SH-SY5Y (cell line): Measurements from ENCODE around the gene ADAMTS14.

Source experiments
- GATA2 ChIP-seq: IDR thresholded peaks from 2 replicates; pipeline ENCODE4 v1.6.1; 2011; ENCODE audit warnings: mild to moderate bottlenecking, low read depth, low read length
- GATA3 ChIP-seq: IDR thresholded peaks from 2 replicates; pipeline ENCODE4 v1.6.1; 2011; ENCODE audit warnings: low read depth, mild to moderate bottlenecking, low read length, moderate library complexity

Gene ADAMTS14

DNA sequence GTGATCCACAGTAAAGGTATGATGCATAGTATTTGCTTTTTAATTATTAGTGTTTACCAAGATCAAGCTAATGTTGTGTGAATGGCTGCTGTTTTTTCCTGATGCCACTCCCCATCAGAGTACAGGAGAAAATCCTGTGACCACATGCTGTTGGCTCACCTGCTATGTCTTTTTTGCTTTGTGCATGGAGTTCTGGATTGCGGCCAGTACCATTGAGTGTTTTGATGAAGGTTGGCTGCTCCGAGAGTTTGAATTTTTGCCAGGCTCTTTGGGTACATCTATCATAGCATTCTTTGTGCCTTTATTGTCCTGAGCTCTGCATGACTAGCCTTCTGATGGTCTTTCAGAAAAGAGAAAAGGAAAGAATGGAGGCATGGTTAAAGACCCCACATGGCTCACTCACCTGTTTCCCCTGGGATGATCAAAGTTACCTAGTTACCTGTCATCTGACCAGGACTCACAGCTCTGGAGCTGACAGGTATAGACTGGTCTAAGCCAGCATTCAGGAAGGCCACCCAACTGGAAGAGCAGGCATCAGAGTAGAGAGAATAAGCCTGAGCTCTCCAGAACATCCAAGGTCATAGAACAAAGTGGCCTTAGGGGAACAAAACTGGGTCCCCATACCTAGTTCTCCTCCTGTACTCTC, 131.6 kb downstream of the ADAMTS14 start:
- TF ChIP-seq GATA3 (no peak), GATA2 (no peak)

DNA sequence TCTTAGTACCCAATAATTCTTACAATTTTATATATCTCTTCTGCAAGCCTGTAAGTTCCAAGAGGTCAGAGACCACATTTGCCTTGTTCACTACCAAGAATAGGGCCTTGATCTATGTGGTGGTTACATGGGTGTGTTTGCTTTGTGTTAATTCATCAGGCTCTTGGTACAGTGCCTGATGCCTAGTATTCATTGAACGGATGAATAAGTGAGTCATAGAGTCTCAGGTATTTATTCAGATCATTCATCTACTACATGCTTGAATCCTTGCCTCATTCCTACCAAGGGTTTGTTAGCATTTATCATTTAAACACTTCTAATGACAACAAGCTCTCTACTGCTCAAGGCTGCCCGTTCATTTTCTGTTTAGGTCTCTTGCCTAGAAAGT, 132.1 kb downstream of the ADAMTS14 start:
- TF ChIP-seq GATA2: no peak
- no peak for TF ChIP-seq GATA3

DNA sequence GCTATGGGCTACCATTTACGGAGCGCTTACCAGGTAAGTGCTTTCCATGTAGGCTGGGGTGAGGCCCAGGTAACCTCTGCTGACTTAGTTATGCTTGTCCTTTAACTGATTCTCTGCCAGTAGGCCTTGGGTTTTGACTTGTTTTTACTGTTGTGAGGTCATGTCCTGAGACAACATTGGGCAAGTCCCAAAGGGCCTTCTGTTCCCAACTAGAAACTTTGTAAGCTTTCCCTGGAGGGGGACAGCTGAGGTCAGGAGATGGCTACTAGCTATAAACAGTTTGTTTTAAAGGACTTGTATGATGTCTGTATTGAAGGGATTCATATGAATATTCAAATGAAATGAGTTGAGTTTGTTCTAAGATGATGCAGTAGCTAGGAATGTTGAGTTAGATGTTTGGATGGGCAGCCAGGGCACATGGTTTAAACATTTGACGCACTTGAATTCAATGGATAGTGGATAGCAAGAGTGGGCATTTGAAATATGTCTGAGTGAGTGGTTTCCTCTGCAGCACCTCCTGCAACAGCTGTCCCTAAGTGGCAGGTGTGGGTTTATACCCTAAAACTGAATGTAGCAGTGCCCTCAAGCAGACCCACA, 133.4 kb downstream of the ADAMTS14 start:
- TF ChIP-seq GATA2: no peak
- no peak for TF ChIP-seq GATA3

DNA sequence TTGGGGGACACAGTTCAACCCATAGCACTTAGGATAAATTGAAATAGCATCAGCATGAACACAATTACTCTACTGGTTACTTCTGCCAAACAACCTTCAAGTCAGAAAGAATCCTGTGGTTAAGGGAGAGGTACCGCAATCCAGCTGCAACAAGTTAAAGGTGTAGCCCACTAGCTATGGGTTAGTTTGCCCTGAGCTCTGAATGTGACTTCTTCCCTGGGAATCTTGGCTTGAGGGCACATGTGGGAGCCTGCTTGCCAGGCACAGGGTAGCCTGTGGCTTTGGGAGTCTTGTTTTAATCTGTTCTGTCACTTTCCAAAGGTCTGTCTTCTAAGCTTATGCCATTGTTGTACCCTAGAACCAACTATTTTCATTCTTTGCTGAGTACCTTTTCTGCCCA, 134.5 kb downstream of the ADAMTS14 start:
- TF ChIP-seq GATA2 (no peak), GATA3 (no peak)

DNA sequence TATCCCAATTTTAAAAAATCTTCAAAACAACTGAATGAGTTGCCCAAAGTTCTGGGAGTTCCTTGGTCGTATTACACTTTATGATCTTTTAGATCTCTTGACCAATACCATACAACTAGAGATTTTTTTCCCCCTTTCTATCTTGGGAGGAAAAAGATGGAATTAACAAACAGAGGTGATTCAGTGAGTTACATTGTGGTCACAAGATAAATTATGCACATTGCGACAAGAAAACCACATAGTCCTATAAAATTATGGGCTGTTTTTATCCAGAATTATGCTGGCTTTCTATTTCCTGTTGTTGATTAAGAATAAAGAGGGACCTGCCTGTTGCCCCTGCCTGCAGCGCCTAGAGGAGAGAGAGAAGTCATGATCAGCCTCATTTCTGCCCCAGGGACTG, 135.2 kb downstream of the ADAMTS14 start:
- no peak for TF ChIP-seq GATA3
- no peak for TF ChIP-seq GATA2

DNA sequence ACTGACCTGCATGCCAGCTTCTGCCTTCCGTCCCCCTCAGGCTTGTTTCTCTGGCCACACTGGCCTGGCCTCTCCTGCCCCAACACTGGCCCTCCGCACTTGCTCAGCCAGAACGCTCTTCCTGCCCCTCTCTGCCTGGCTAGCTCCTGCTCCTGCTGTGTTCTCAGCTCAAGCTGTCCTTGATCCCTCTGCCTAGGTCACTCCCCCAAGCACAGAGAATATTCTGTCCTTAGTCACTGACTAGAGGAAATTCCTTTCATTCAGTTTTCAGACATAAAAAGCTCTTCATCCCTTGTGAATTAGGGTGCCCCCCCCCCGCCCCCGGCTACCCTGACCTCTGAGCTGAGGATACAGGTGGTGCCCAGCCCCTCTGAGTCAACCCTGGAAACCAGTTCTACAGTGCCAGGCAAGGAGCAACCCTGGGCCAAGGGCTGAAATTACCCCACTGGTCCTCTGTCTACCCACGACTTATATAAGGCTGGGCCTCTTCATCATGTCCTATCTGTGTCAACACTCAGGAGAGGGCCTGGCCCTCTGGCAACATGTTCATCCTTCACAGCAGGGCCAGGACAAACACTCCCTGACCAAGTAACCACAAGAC, 136.8 kb downstream of the ADAMTS14 start:
- TF ChIP-seq GATA3 (no peak), GATA2 (no peak)

DNA sequence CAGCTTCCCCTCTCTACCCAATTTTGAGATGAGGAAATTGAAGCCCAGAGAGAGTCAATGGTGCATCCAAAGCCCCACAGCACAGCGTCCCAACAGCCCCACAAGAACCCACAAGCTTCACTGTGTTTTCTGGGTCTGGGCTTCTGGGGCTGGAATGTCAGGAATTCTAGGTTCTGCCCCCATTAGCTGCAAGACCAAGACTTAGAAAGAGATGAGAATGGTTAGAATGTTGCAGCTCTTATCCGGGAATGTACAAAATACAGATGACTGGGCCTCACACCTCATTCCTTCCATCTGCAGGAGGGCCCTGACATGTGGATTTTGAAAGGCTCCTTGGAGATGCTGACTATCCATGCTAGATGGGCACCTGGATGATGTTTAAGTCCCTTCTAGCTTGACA, 137.4 kb downstream of the ADAMTS14 start:
- TF ChIP-seq GATA3 (no peak), GATA2 (no peak)

DNA sequence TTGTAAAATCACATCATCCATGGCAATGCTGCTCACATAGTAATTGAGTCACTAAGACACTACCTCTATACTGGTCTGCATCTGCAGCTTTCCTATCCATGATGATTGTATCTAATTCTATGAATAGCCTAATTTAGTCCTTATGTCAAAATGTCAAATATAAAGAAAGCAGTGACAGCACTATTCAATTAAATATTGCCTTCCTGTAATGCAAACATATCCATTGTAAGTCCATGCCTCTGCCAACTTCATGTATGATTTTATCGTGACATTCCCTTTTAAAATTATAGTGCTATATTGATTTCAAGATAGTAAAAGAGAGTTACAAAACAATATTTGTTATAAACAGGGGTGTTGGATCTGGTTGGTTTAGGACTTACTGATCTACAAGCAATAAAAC, 138.7 kb downstream of the ADAMTS14 start:
- TF ChIP-seq GATA2 (no peak), GATA3 (peak; percentile 72)

DNA sequence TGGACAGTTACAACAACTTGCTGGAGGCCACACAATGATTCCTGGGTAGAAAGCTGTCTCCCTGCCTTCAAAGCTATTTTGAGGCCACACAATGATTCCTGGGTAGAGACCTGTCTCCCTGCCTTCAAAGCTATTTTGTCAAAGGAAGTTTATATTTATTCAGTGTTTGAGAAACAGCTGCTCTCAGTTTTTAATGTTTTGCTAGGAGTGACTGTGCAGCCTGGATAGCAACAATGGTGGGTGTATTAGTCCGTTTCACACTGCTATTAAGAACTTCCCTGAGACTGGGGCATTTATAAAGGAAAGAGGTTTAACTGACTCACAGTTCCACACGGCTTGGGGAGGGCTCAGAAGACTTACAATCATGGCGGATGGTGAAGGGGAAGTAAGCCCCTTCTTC, 139.6 kb downstream of the ADAMTS14 start:
- TF ChIP-seq GATA3: no peak
- TF ChIP-seq GATA2: no peak
